GM23338 (cell line): ENCODE results near the gene PRAC2. TPM values are rescaled to one million over a fixed set of nuclear protein-coding genes. Genes with fewer than 3 reads are reported as not detected.

Source experiments
- ETS1 ChIP-seq: IDR thresholded peaks from 2 replicates; pipeline ENCODE4 v1.6.1; 2016; ENCODE audit warnings: antibody characterized with exemption
- EZH2phosphoT487 ChIP-seq: fragments of 200-600 bp; sonication (generic); IDR thresholded peaks from one replicate; pipeline ENCODE4 v1.8.1; 2018; ENCODE audit warnings: antibody characterized with exemption; ENCODE audit not compliant: unreplicated experiment
- JUNB ChIP-seq: IDR thresholded peaks from one replicate; pipeline ENCODE4 v1.6.1; 2016; ENCODE audit warnings: antibody characterized with exemption; ENCODE audit not compliant: unreplicated experiment
- NANOG ChIP-seq: IDR thresholded peaks from 2 replicates; pipeline ENCODE4 v1.6.1; 2016; ENCODE audit warnings: antibody characterized with exemption, borderline replicate concordance
- REST ChIP-seq: IDR thresholded peaks from one replicate; pipeline ENCODE4 v1.6.1; 2018; ENCODE audit warnings: antibody characterized with exemption; ENCODE audit not compliant: unreplicated experiment
- STAT1 ChIP-seq: IDR thresholded peaks from one replicate; pipeline ENCODE4 v1.6.1; 2016; ENCODE audit warnings: antibody characterized with exemption; ENCODE audit not compliant: unreplicated experiment
- ZNF331 ChIP-seq: fragments of 250-450 bp; sonication (Bioruptor Pico); IDR thresholded peaks from 2 replicates; pipeline ENCODE4 v1.5.0; 2020; ENCODE audit warnings: low read depth, mild to moderate bottlenecking, moderate library complexity
- microRNA counts: library from miRNA; unstranded; fragments of <30 nt; microRNA quantifications from one replicate; lab custom pipeline; 2017
- microRNA-seq: library from miRNA; unstranded; fragments of <30 nt; microRNA quantifications from one replicate; pipeline ENCODE4, GENCODE V29; 2017
- polyA plus RNA-seq: library from polyadenylated mRNA; unstranded; fragments of >200 nt; fragmentation: Nextera tagmentation; extraction: Ambion mirVana; gene quantifications from 2 replicates; pipeline ENCODE4 v1.2.1, GENCODE V29; 2016
- small RNA-seq: library from RNA; depleted of rRNA; stranded (forward); fragments of <200 nt; gene quantifications from one replicate; pipeline ENCODE3, GENCODE V24; 2014; ENCODE audit warnings: low replicate concordance
- total RNA-seq: library from RNA; depleted of rRNA; stranded (reverse); fragments of >200 nt; shearing (Covaris generic); gene quantifications from 2 replicates; pipeline ENCODE4 v1.2.3, GENCODE V29; 2014; rRNA removed

Gene PRAC2
- total and polyA plus RNA-seq, 2 experiments from 2014 or later, result not detected

GRCh38 chr17:48773245-48773644 is 50.3 kb downstream of the PRAC2 start (continued):
- TF ChIP-seq ZNF331 (CRISPR knock-in tag) (no peak), ETS1 (no peak), REST (no peak), STAT1 (no peak), JUNB (no peak), NANOG (no peak), EZH2phosphoT487 (no peak)

MicroRNAs within 50 kb of the gene (microRNA counts, 767-probe panel; counts per million panel counts)
- not detected for microRNA hsa-miR-3185 (lab: Ali Mortazavi, UCI)

Small RNA genes within 50 kb of the gene (microRNA-seq; reads per million reads assigned to microRNA genes)
- gene MIR3185, result not detected

Small RNA genes within 50 kb of the gene (small RNA-seq; reads per million reads assigned to genes)
- gene AC091179.2, result not detected
- gene COX6B1P2, result not detected
- not detected for gene MIR3185
- not detected for gene RF02132
- not detected for gene RF02133
- not detected for gene RN7SL125P

Other genes with a start within 250 kb of the PRAC2 start
- gene HOXB1, start 192.2 kb upstream of the PRAC2 start, total RNA-seq, result not detected in 2 replicates
- not detected in 2 replicates for gene HOXB1, start 192.2 kb upstream of the PRAC2 start, polyA plus RNA-seq
- not detected in 2 replicates for gene HOXB2, start 178.1 kb upstream of the PRAC2 start, total RNA-seq
- gene HOXB2, start 178.1 kb upstream of the PRAC2 start, polyA plus RNA-seq, result 0.37 TPM in 1 of 2 replicates, not detected in the other
- not detected in 2 replicates for gene HOXB4, start 144.8 kb upstream of the PRAC2 start, total RNA-seq
- not detected in 2 replicates for gene HOXB4, start 144.8 kb upstream of the PRAC2 start, polyA plus RNA-seq
- 0.17 TPM in 1 of 2 replicates, not detected in the other for gene HOXB3, start 132.9 kb upstream of the PRAC2 start, total RNA-seq
- gene HOXB3, start 132.9 kb upstream of the PRAC2 start, polyA plus RNA-seq, result not detected in 2 replicates
- gene HOXB5, start 129.4 kb upstream of the PRAC2 start, total RNA-seq, result not detected in 2 replicates
- not detected in 2 replicates for gene HOXB5, start 129.4 kb upstream of the PRAC2 start, polyA plus RNA-seq
- gene HOXB6, start 118.2 kb upstream of the PRAC2 start, total RNA-seq, result not detected in 2 replicates
- gene HOXB6, start 118.2 kb upstream of the PRAC2 start, polyA plus RNA-seq, result not detected in 2 replicates
- not detected in 2 replicates for gene HOXB7, start 112.2 kb upstream of the PRAC2 start, total RNA-seq
- not detected in 2 replicates for gene HOXB7, start 112.2 kb upstream of the PRAC2 start, polyA plus RNA-seq
- not detected in 2 replicates for gene HOXB8, start 107.9 kb upstream of the PRAC2 start, total RNA-seq
- not detected in 2 replicates for gene HOXB8, start 107.9 kb upstream of the PRAC2 start, polyA plus RNA-seq
- not detected in 2 replicates for gene HOXB9, start 96.8 kb upstream of the PRAC2 start, total RNA-seq
- not detected in 2 replicates for gene HOXB9, start 96.8 kb upstream of the PRAC2 start, polyA plus RNA-seq
- not detected in 2 replicates for gene PRAC1, start 667 bp upstream of the PRAC2 start, total RNA-seq
- gene PRAC1, start 667 bp upstream of the PRAC2 start, polyA plus RNA-seq, result 0.70 TPM in 1 of 2 replicates, not detected in the other
- gene HOXB13, start 5.6 kb downstream of the PRAC2 start, total RNA-seq, result not detected in 2 replicates
- not detected in 2 replicates for gene HOXB13, start 5.6 kb downstream of the PRAC2 start, polyA plus RNA-seq
- 1.9 and 2.3 TPM in 2 replicates for gene TTLL6, start 94.0 kb downstream of the PRAC2 start, total RNA-seq
- gene TTLL6, start 94.0 kb downstream of the PRAC2 start, polyA plus RNA-seq, result 3.5 and 4.7 TPM in 2 replicates
- 14.4 and 24.8 TPM in 2 replicates for gene CALCOCO2, start 107.8 kb downstream of the PRAC2 start, total RNA-seq
- gene CALCOCO2, start 107.8 kb downstream of the PRAC2 start, polyA plus RNA-seq, result 12.5 and 16.3 TPM in 2 replicates
- 123 and 157 TPM in 2 replicates for gene ATP5MC1, start 169.6 kb downstream of the PRAC2 start, total RNA-seq
- gene ATP5MC1, start 169.6 kb downstream of the PRAC2 start, polyA plus RNA-seq, result 450 and 456 TPM in 2 replicates
- gene UBE2Z, start 185.2 kb downstream of the PRAC2 start, total RNA-seq, result 74.1 and 78.5 TPM in 2 replicates
- 30.1 and 34.1 TPM in 2 replicates for gene UBE2Z, start 185.2 kb downstream of the PRAC2 start, polyA plus RNA-seq
- gene SNF8, start 221.7 kb downstream of the PRAC2 start, total RNA-seq, result 88.5 and 114 TPM in 2 replicates
- gene SNF8, start 221.7 kb downstream of the PRAC2 start, polyA plus RNA-seq, result 103 and 113 TPM in 2 replicates
- gene GIP, start 245.4 kb downstream of the PRAC2 start, total RNA-seq, result not detected in 2 replicates
- 0.43 and 1.3 TPM in 2 replicates for gene GIP, start 245.4 kb downstream of the PRAC2 start, polyA plus RNA-seq